ENCODE results near the gene SCGB3A1. TPM values are rescaled to one million over a fixed set of nuclear protein-coding genes. Genes with fewer than 3 reads are reported as not detected.

Gene SCGB3A1
- total RNA-seq, 1 experiment from 2014 or later: not detected

GRCh38 chr5:180598797-180599589 lies 7.7 kb upstream of the SCGB3A1 start:
- no peaks in the 10 kb centered on the region for H3K9me3 Mint-ChIP-seq
- H3K4me3 Mint-ChIP-seq: no peak overlapping the region
- DNase-seq (ENCODE audit: low spot score): peak; percentile 5
- H3K4me1 Mint-ChIP-seq: no peaks in the 10 kb centered on the region
- no peak for ATAC-seq
- H3K27me3 Mint-ChIP-seq (ENCODE audit: low read depth): no peaks in the 10 kb centered on the region; the same call in 1 of the 2 replicates
- H3K27ac Mint-ChIP-seq: no peak overlapping the region
- POLR2A ChIA-PET: no interaction called here
- TF ChIP-seq TP53 (CRISPR knock-in tag; IDR thresholded peaks at IDR 0.05) (no peak), MXD4 (CRISPR knock-in tag; IDR thresholded peaks at IDR 0.05; ENCODE audit: borderline replicate concordance) (no peak), GABPB1 (CRISPR knock-in tag; IDR thresholded peaks at IDR 0.05) (no peak), ESRRA (CRISPR knock-in tag; IDR thresholded peaks at IDR 0.05; ENCODE audit: borderline replicate concordance) (no peak), ATF2 (CRISPR knock-in tag; IDR thresholded peaks at IDR 0.05; ENCODE audit: borderline replicate concordance, low read depth) (no peak), RELA (CRISPR knock-in tag; IDR thresholded peaks at IDR 0.05; ENCODE audit: borderline replicate concordance) (no peak), NFATC4 (CRISPR knock-in tag; IDR thresholded peaks at IDR 0.05) (no peak)
- H3K36me3 Mint-ChIP-seq: no peaks in the 10 kb centered on the region
- CTCF ChIA-PET: interaction anchor here (1.6 kb wide), 1 partner anchor 20 kb away, joined by 6 read pairs; no protein-coding TSS in a partner anchor

- Mint-ChIP-seq H3K9me3 (no peaks in the 10 kb centered on the region), H3K4me3 (no peak overlapping the region), H3K36me3 (no peaks in the 10 kb centered on the region), H3K27me3 (ENCODE audit: low read depth) (peaks cover 6% of the 10 kb centered on the region), H3K4me1 (no peaks in the 10 kb centered on the region), H3K27ac (no peak overlapping the region)
- peak; percentile 7 for DNase-seq (ENCODE audit: low spot score)
- no peak for TF ChIP-seq ZNF671 (CRISPR knock-in tag; IDR thresholded peaks at IDR 0.05)
- TF ChIP-seq USF2 (CRISPR knock-in tag; IDR thresholded peaks at IDR 0.05): no peak
- TF ChIP-seq OVOL2 (CRISPR knock-in tag; IDR thresholded peaks at IDR 0.05; ENCODE audit: borderline replicate concordance): no peak
- no peak for TF ChIP-seq ZBTB21 (CRISPR knock-in tag; IDR thresholded peaks at IDR 0.05; ENCODE audit: borderline replicate concordance)
- no peak for TF ChIP-seq NR1H2 (CRISPR knock-in tag; IDR thresholded peaks at IDR 0.05)
- TF ChIP-seq MLX (CRISPR knock-in tag; IDR thresholded peaks at IDR 0.05): no peak
- TF ChIP-seq ELF4 (CRISPR knock-in tag; IDR thresholded peaks at IDR 0.05; ENCODE audit: low read depth): no peak
- no peak for TF ChIP-seq HMGXB4 (CRISPR knock-in tag; IDR thresholded peaks at IDR 0.05)
- TF ChIP-seq ZSCAN18 (CRISPR knock-in tag; IDR thresholded peaks at IDR 0.05): no peak
- TF ChIP-seq ZNF317 (CRISPR knock-in tag; IDR thresholded peaks at IDR 0.05; ENCODE audit: borderline replicate concordance, low read depth): no peak
- no peak for TF ChIP-seq ATF6 (CRISPR knock-in tag; IDR thresholded peaks at IDR 0.05)
- no peak for TF ChIP-seq PRRX2 (CRISPR knock-in tag; IDR thresholded peaks at IDR 0.05)
- TF ChIP-seq ATF1 (CRISPR knock-in tag; IDR thresholded peaks at IDR 0.05): no peak
- TF ChIP-seq ATF2 (CRISPR knock-in tag; IDR thresholded peaks at IDR 0.05; ENCODE audit: borderline replicate concordance, low read depth): no peak
- no peak for TF ChIP-seq ZNF423 (CRISPR knock-in tag; IDR thresholded peaks at IDR 0.05)
- TF ChIP-seq FOXK1 (CRISPR knock-in tag; IDR thresholded peaks at IDR 0.05): no peak
- no peak for ATAC-seq
- CTCF ChIA-PET: no interaction called here
- POLR2A ChIA-PET: no interaction called here
Observed at GRCh38 chr5:180598316-180598701, 7.0 kb upstream of the SCGB3A1 start.

Measured in WTC11 (cell line).